NCI-H1694 treated with DMSO at 0.1 percent for 48 hours (cell line): Measurements from ENCODE around the gene MAP7D1.
A peak's percentile ranks its signal among the peaks of the same experiment; 100 is the strongest.
"Not testable (repeated sequence)": the region's sequence is repeated elsewhere in the genome, so short reads cannot be mapped to it uniquely, and the experiment has no call there.

ENCODE experiments used
- DNase-seq: peaks from one replicate; lab custom pipeline; 2025; lab: John Stamatoyannopoulos, UW

The MAP7D1 gene

DNA sequence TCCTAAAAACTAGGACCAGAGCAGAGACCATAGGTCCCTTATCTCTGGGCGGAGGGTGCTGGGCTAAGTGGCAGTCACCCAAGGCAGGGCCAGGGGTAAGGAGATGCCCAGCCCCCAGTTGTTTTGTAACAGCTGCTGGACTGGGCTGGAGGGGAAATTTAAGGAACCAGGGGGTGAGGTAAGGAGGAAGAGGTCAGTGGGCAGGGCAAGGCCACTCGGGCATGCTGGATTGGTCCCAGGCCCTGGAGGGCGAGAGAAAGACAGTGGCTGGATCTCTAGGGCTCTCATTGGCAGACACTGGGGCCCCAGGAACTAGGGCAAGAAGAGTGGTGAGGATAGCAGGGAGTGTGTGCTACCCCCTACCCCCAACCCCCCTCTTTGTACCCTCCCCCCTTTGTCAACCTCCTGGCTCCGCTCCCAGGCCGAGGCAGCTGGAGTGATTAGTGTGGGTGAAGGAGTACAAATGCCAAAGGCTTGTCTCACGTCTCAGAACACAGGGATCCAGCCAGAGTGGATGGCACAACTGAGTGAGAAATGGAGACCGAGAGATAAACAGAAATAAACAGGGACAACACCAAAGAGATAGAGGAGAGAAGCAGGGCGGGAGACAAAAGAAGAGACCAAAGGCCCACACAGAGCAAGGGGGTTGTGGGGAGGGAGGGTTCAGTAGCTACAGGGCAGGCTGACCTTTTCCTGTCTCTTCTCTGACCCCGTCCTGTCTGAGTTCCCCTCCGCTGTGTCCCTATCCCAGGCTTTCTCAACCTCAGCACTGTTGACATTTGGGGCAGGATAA, 47.8 kb downstream of the MAP7D1 start:
- DNase-seq: peak; percentile 51

- no peak for DNase-seq
Measured at GRCh38 chr1:36204347-36204909, 48.5 kb downstream of the MAP7D1 start.

- no peak for DNase-seq
Measured at GRCh38 chr1:36206323-36206858, 50.4 kb downstream of the MAP7D1 start.

DNA sequence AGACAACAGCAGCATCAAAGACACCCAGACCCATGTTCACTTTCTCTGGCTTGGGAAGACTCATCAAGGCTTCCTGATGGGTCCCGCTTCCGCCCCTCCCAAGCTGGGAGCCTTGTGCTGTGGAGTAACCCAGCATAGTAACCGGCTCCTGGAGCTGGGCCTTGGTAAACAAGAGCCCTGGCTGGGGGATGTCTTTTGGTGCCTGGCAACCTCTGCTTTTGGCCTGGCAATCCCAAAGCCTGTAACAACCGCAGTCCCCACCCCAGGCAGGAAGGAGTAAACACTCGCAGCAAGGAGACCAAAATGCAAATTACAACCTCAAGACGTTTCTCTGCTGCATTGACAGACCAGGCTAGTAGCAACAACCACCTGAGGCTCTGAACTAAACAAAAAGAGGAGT, 51.4 kb downstream of the MAP7D1 start:
- no peak for DNase-seq

- no peak for DNase-seq
Measured at GRCh38 chr1:36208978-36209703, 53.2 kb downstream of the MAP7D1 start.

DNA sequence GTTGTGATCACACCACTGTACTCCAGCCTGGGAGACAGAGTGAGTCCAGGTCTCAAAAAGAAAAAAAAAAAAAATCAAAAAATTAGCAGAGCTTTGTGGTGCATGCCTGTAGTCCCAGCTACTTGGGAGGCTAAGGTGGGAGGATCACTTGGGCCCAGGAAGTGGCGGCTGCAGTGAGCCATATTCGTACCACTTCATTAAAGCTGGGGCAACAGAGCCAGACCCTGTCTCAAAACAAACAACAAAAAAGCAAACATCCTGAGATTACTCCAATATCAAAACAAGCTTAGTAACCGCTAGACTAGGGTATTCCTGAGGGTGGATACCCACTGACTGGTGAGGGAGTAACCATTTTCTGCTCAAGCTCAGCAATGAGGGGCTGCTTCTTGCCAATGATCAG, 55.3 kb downstream of the MAP7D1 start:
- no peak for DNase-seq

- no peak for DNase-seq
Measured at GRCh38 chr1:36211841-36212240, 55.9 kb downstream of the MAP7D1 start.

DNA sequence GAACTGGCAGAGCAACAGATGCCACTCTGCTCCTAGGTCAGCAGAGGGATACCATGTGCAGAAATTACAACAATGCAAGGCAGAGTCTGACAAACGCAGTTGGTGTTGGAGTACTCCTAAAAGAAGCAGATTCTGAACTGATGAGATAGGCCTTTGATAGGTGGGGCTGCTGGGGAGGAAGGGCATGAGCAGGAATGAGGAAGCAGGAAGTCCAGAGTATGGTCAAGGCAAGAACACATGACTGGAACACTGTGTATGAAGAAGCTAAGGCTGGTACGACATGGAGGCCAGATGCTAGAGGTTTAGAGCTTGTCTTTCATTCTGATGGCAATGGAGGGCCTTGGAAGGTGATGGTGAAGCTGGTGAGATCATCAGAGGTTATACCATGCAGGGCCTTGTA, 56.8 kb downstream of the MAP7D1 start:
- no peak for DNase-seq

GRCh38 chr1:36217670-36218069, 61.7 kb downstream of the MAP7D1 start:
- no peak for DNase-seq

GRCh38 chr1:36221901-36222300, 65.9 kb downstream of the MAP7D1 start:
- DNase-seq: not testable (repeated sequence)

GRCh38 chr1:36222481-36223380, 66.8 kb downstream of the MAP7D1 start:
- no peak for DNase-seq

DNA sequence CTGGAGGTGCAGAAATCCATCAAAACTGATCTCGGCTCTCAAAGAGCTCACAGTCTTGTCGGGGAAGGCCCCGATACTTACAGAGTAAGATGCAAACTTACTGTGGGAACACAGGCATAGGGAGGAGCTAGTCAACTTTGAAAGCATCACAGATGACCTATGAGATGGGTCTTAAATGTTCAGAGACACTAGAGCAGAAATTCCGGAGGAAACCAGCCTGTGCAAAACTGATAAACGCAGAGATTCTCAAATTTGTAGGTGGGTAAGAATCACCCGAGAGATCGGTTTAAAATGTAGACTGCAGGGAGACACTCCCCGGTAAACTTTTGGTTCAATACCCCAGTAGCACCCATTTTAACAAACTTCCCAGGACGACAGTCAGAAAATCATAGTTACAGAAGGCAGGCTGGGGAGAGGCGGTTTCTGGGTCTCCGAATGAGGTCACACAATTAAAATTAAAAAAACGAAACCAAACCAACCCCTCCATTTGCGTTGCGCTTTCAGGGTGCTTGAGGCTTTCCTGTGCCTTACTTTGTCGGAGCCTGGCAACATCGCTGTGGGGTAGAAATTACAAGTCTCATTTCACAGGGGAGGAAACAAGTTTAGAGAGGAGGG, 67.5 kb downstream of the MAP7D1 start:
- DNase-seq: no peak

GRCh38 chr1:36223996-36224536, 68.1 kb downstream of the MAP7D1 start, which contains the start of gene THRAP3:
TSS of gene THRAP3 (plus strand) at chr1:36224443. CDS start at chr1:36282564, 58,121 bp downstream.
- peak; percentile 96 for DNase-seq

DNA sequence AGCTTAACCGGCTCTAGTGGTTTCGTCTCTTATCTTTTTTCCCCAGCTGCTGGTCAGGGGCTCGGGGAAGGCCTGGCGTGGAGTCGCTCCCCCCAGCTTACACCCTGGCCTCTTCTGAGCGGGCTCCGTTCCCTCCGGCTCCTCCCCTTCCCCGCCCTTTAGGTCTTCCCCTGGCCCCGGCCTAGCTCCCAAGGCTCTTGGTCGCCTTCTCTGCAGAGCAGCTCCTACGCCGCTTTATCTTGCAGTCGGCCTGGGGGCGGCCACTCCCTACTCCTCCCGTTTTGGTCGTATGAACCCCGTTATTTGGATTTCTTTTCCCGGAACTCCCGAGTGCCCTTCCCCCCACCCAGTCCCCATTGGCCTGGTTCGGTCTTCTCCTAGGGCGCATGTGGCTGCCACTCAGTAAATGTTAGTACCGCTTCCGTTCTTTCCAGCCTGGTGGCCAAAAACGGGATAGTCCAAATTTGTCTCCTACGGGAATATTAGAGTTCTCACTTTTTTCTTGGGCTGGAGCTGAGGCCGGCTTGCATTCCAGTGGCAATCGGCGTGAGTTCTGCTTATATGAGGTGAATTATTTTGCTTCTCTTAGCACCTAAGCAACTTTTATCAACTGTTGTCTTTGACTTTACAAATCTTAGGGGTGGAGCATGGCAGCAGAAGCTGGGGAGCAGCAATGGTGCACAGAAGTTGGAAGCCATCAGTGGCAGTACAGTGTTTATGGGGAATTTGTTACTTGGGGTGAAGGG, 68.8 kb downstream of the MAP7D1 start:
- DNase-seq: peak; percentile 80

DNA sequence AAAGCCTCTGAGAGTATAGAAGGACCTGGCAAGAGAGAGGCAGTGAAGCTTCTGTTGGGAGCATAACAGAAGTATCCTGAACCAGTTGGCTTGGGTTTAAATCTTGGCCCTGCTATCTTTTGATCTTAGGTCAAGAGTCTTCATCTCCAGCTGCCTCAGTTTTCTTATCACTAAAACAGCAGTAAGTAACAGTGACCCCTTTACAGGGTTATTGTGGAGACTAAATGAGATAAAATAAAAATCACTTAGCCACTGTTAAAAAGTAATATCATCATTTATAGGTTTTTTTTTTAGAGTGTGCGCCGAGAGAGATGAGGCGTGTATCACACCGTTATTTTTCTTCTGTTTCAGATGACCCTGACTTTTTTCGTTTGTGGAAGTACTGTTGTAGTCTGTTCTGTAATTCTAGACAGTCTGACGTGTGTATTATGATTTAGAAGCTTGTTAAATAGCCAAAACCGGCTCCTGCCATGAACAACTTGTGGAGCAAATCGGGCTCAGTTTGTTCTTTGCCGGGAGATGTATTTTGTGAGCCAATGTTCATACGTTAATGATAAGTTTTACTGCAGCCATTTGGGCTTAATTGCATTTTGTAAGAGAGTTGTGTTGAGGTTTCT, 69.4 kb downstream of the MAP7D1 start:
- no peak for DNase-seq

DNA sequence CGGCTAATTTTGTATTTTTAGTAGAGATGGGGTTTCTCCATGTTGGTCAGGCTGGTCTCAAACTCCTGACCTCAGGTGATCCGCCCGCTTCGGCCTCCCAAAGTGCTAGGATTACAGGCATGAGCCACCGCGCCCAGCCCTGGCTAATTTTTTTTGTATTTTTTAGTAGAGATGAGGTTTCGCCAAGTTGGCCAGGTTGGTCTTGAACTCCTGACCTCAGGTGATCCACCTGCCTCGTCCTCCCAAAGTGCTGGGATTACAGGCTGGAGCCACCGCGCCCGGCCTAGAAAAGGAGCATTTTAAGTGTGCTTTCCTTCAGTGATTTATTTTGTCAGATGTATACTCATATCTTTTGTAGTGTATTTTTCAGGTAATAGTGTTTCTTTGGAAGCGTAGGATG, 74.3 kb downstream of the MAP7D1 start:
- DNase-seq: not testable (repeated sequence)
